Natural killer cell treated with Interleukin-12 subunit alpha and Interleukin-12 subunit beta and Interleukin-15 and Interleukin-18, amount 100 ng/mL, for 72 hours (primary cell): ENCODE results near the gene PRR16. TPM values are rescaled to one million over a fixed set of nuclear protein-coding genes. Genes with fewer than 3 reads are reported as not detected.

Source experiments
- ATAC-seq, 2 donors: fragments of 150-1000 bp; cut with Tn5 transposase in 1 of 2; sonication (Bioruptor Pico), chemical (Tn5 transposase) in 1 of 2; 2 replicates each; pipeline ENCODE4 v1.10.0; 2021
- DNase-seq: peaks from one replicate; pipeline ENCODE4 v3.0.0; 2022; ENCODE audit warnings: low spot score
- H3K27ac Mint-ChIP-seq, 2 donors: 1 replicate in 1 of 2; 2 replicates in 1 of 2; pipeline ENCODE4 v1.8.0; 2022; ENCODE audit warnings: mixed read lengths in 2 of 2, mild to moderate bottlenecking in 1 of 2, moderate library complexity in 1 of 2
- H3K27me3 Mint-ChIP-seq, 2 donors: 1 replicate in 1 of 2; 2 replicates in 1 of 2; pipeline ENCODE4 v1.8.0; 2022; ENCODE audit warnings: mixed read lengths in 2 of 2
- H3K36me3 Mint-ChIP-seq: one replicate; pipeline ENCODE4 v1.8.0; 2022; ENCODE audit warnings: mixed read lengths
- H3K4me1 Mint-ChIP-seq, 2 donors: 1 replicate in 1 of 2; 2 replicates in 1 of 2; pipeline ENCODE4 v1.8.0; 2022; ENCODE audit warnings: low read depth in 2 of 2, mixed read lengths in 2 of 2, mild to moderate bottlenecking in 1 of 2
- H3K4me3 Mint-ChIP-seq: one replicate; pipeline ENCODE4 v1.8.0; 2022; ENCODE audit warnings: mixed read lengths
- H3K9me3 Mint-ChIP-seq: 2 replicates; pipeline ENCODE4 v1.8.0; 2022; ENCODE audit warnings: mixed read lengths
- total RNA-seq, 2 donors: library from RNA; stranded (reverse); gene quantifications; one replicate each; pipeline ENCODE4 v1.2.3, GENCODE V29; 2022

Gene PRR16
- total RNA-seq, 2 donors from 2014 or later = not detected

- Mint-ChIP-seq H3K36me3 (no peaks in the 10 kb centered on the region), H3K27ac (no peak overlapping the region), H3K4me1 (no peaks in the 10 kb centered on the region), H3K9me3 (peaks cover 14% of the 10 kb centered on the region), H3K27me3 (no peaks in the 10 kb centered on the region), H3K4me3 (no peak overlapping the region)
- no peak for ATAC-seq
- no peak for DNase-seq
Measured at GRCh38 chr5:120591911-120592310, 127.8 kb downstream of the PRR16 start.

- Mint-ChIP-seq H3K27ac (no peak overlapping the region), H3K27me3 (no peaks in the 10 kb centered on the region), H3K9me3 (peaks cover 17% of the 10 kb centered on the region), H3K4me1 (no peaks in the 10 kb centered on the region), H3K4me3 (no peak overlapping the region), H3K36me3 (no peaks in the 10 kb centered on the region)
- DNase-seq (no peak), ATAC-seq (no peak)
Measured at GRCh38 chr5:120599576-120599975, 135.5 kb downstream of the PRR16 start.

- Mint-ChIP-seq H3K27me3 (no peaks in the 10 kb centered on the region), H3K4me1 (no peaks in the 10 kb centered on the region), H3K4me3 (no peak overlapping the region), H3K9me3 (peaks cover 17% of the 10 kb centered on the region), H3K27ac (no peak overlapping the region), H3K36me3 (no peaks in the 10 kb centered on the region)
- DNase-seq (no peak), ATAC-seq (no peak)
Measured at GRCh38 chr5:120600639-120601038, 136.5 kb downstream of the PRR16 start.

GRCh38 chr5:120602033-120602432, 137.9 kb downstream of the PRR16 start:
- H3K4me3 Mint-ChIP-seq = no peak overlapping the region
- H3K27ac Mint-ChIP-seq = no peak overlapping the region
- no peaks in the 10 kb centered on the region for H3K27me3 Mint-ChIP-seq
- DNase-seq = no peak
- no peaks in the 10 kb centered on the region for H3K36me3 Mint-ChIP-seq
- H3K9me3 Mint-ChIP-seq = peaks cover 17% of the 10 kb centered on the region
- ATAC-seq = no peak
- H3K4me1 Mint-ChIP-seq = no peaks in the 10 kb centered on the region

GRCh38 chr5:120604884-120605283, 140.8 kb downstream of the PRR16 start:
- Mint-ChIP-seq H3K4me1 (no peaks in the 10 kb centered on the region), H3K9me3 (peaks cover 19% of the 10 kb centered on the region), H3K4me3 (no peak overlapping the region), H3K27me3 (no peaks in the 10 kb centered on the region), H3K36me3 (no peaks in the 10 kb centered on the region), H3K27ac (no peak overlapping the region)
- DNase-seq (no peak), ATAC-seq (no peak)

GRCh38 chr5:120605325-120606079, 141.4 kb downstream of the PRR16 start:
- ATAC-seq (no peak), DNase-seq (no peak)
- H3K4me1 Mint-ChIP-seq = no peaks in the 10 kb centered on the region
- no peak overlapping the region for H3K27ac Mint-ChIP-seq
- no peaks in the 10 kb centered on the region for H3K36me3 Mint-ChIP-seq
- peaks cover 22% of the 10 kb centered on the region for H3K9me3 Mint-ChIP-seq
- H3K4me3 Mint-ChIP-seq = no peak overlapping the region
- no peaks in the 10 kb centered on the region for H3K27me3 Mint-ChIP-seq

GRCh38 chr5:120609570-120609969, 145.5 kb downstream of the PRR16 start:
- H3K27me3 Mint-ChIP-seq = no peaks in the 10 kb centered on the region

GRCh38 chr5:120610145-120610544, 146.0 kb downstream of the PRR16 start:
- no peak overlapping the region for H3K27ac Mint-ChIP-seq
- H3K4me1 Mint-ChIP-seq = no peaks in the 10 kb centered on the region
- no peak for DNase-seq
- no peaks in the 10 kb centered on the region for H3K36me3 Mint-ChIP-seq
- ATAC-seq = no peak
- no peak overlapping the region for H3K4me3 Mint-ChIP-seq
- H3K27me3 Mint-ChIP-seq = no peaks in the 10 kb centered on the region
- peaks cover 11% of the 10 kb centered on the region for H3K9me3 Mint-ChIP-seq

More at GRCh38 chr5:120609570-120609969, 145.5 kb downstream of the PRR16 start:
- DNase-seq (no peak), ATAC-seq (no peak)
- Mint-ChIP-seq H3K36me3 (no peaks in the 10 kb centered on the region), H3K4me3 (no peak overlapping the region), H3K27ac (no peak overlapping the region), H3K4me1 (no peaks in the 10 kb centered on the region), H3K9me3 (peaks cover 11% of the 10 kb centered on the region)

- DNase-seq (no peak), ATAC-seq (no peak)
- H3K4me1 Mint-ChIP-seq = no peaks in the 10 kb centered on the region
- peaks cover 15% of the 10 kb centered on the region for H3K9me3 Mint-ChIP-seq
- H3K36me3 Mint-ChIP-seq = no peaks in the 10 kb centered on the region
- H3K27me3 Mint-ChIP-seq = no peaks in the 10 kb centered on the region
- H3K4me3 Mint-ChIP-seq = no peak overlapping the region
- H3K27ac Mint-ChIP-seq = no peak overlapping the region
Measured at GRCh38 chr5:120613729-120614128, 149.6 kb downstream of the PRR16 start.

- no peak overlapping the region for H3K27ac Mint-ChIP-seq
- H3K27me3 Mint-ChIP-seq = no peaks in the 10 kb centered on the region
- H3K9me3 Mint-ChIP-seq = peaks cover 15% of the 10 kb centered on the region
- H3K4me3 Mint-ChIP-seq = no peak overlapping the region
- no peak for ATAC-seq
- no peaks in the 10 kb centered on the region for H3K4me1 Mint-ChIP-seq
- no peak for DNase-seq
- H3K36me3 Mint-ChIP-seq = no peaks in the 10 kb centered on the region
Measured at GRCh38 chr5:120614531-120615180, 150.6 kb downstream of the PRR16 start.

- Mint-ChIP-seq H3K4me3 (no peak overlapping the region), H3K27ac (no peak overlapping the region), H3K4me1 (no peaks in the 10 kb centered on the region), H3K9me3 (peaks cover 8% of the 10 kb centered on the region), H3K36me3 (no peaks in the 10 kb centered on the region), H3K27me3 (no peaks in the 10 kb centered on the region)
- ATAC-seq (no peak), DNase-seq (no peak)
Measured at GRCh38 chr5:120615967-120616645, 152.0 kb downstream of the PRR16 start.

GRCh38 chr5:120621339-120621738, 157.2 kb downstream of the PRR16 start:
- DNase-seq (no peak), ATAC-seq (no peak)
- Mint-ChIP-seq H3K36me3 (no peaks in the 10 kb centered on the region), H3K4me3 (no peak overlapping the region), H3K9me3 (peaks cover 20% of the 10 kb centered on the region), H3K27me3 (no peaks in the 10 kb centered on the region), H3K27ac (no peak overlapping the region), H3K4me1 (peaks cover 0 to 2% of the 10 kb centered on the region in 2 donors)

GRCh38 chr5:120624021-120624563, 160.0 kb downstream of the PRR16 start:
- no peak overlapping the region for H3K27ac Mint-ChIP-seq

GRCh38 chr5:120628156-120628555, 164.1 kb downstream of the PRR16 start:
- ATAC-seq = no peak
- Mint-ChIP-seq H3K9me3 (peaks cover 15% of the 10 kb centered on the region), H3K36me3 (peaks cover 8% of the 10 kb centered on the region), H3K4me3 (no peak overlapping the region), H3K4me1 (peaks cover 0 to 2% of the 10 kb centered on the region in 2 donors), H3K27me3 (no peaks in the 10 kb centered on the region), H3K27ac (no peak overlapping the region)
- DNase-seq = no peak

More at GRCh38 chr5:120624021-120624563, 160.0 kb downstream of the PRR16 start:
- Mint-ChIP-seq H3K27me3 (no peaks in the 10 kb centered on the region), H3K36me3 (no peaks in the 10 kb centered on the region), H3K4me1 (peaks cover 0 to 2% of the 10 kb centered on the region in 2 donors), H3K4me3 (no peak overlapping the region), H3K9me3 (peaks cover 16% of the 10 kb centered on the region)
- no peak for DNase-seq
- no peak for ATAC-seq
